Subcutaneous preadipocyte (primary cell): Measurements from ENCODE around the gene MCM9. TPM values are rescaled to one million over a fixed set of nuclear protein-coding genes. Genes with fewer than 3 reads are reported as not detected.

Experiments used
- total RNA-seq: library from RNA; depleted of rRNA; stranded (reverse); fragments of >200 nt; gene quantifications from 2 replicates; pipeline ENCODE4 v1.2.3, GENCODE V29; 2012

The MCM9 gene
- 13.2 and 21.1 TPM in 2 replicates for total RNA-seq

DNA sequence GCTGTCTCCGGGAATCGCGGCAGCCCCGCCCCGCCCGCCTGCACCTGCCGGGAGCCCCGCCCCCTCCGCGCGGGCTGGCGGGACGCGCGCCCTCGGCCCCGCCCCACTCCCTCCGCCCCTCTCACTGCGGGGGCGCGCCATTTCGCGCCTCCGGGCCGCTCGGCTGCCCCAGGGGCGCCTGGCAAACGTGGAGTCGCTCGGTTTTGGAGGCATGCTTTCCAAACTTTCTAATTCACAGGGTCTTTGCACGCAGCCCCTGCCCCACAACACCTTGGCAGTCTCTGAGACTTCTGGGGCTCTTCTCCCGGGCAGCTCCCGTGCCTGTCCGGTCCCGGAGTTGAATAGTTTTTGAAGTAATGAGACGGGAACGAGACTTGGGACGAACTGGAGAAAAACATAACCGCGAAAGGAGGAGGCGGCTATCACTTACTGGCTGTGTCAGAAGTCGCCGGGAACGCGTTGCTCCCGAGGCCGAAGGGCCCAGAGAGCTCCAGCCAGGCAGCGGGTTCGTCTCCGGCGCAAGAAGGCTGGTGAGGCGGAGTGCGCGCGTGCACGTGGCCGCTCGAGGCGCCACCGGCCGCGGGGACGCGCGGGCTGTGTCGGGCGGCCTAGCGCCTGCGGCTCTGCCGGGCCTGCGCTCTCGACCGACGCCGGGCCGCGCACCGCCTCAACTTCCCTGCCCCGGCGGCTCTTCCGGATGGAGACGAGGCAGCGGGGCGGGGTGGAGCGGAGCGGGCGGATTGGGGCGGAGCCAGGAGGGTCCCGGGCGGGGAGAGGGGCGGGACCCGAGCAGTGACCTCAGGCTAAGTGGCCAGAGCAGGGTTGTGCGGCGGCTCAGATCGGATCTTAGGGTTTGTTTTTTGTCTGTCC is at the start of gene MCM9:
TSS of gene MCM9 (minus strand) at position 699 of the 870 bp plus-strand sequence. CDS start 3,436 bp downstream, outside the sequence.

DNA sequence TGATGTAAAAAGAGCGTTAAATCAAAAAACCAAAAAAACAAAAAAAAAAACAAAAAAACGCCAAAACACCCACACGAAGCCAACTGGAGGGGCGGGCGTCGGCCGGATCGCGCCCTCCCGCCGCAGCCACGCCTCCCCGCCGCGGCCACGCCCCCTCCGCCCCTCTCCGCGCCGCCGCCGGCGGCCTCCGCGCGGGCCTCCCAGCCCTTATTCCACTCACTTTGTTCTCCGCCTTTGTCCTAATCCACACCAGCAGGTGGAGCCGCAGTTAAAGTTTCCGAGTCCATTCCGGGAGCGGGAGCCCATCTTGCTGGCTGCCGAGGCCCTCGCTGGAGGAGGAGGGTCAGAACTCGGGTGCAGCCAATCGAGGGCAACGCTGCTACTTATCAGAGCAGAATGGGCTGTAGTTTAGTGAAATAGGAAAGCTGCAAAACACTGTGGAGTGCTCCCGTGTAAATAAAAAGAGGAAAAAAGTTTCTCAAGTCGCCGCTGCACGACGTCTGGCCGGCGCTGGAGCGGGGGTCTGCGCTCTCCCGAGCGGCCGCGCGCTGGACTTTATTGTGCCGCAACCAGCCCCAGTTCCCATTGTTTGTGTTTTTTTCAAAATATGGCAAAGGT is 41.0 kb downstream of the MCM9 start, which contains the start of gene ASF1A:
TSS of gene ASF1A (plus strand) at position 346 of the 618 bp plus-strand sequence. CDS start at position 608, 262 bp downstream.

Other genes starting within 250 kb of the MCM9 start
- 10.3 and 14.7 TPM in 2 replicates for gene ASF1A, start 41.0 kb downstream of the MCM9 start, total RNA-seq
- 0.73 and 1.4 TPM in 2 replicates for gene FAM184A, start 143.5 kb upstream of the MCM9 start, total RNA-seq